SK-N-MC (cell line): ENCODE data around the gene FSTL4.

ENCODE experiments used
- EZH2 ChIP-seq: fragments of 200-600 bp; sonication (generic); IDR thresholded peaks from one replicate; pipeline ENCODE4 v1.6.1; 2017; ENCODE audit warnings: antibody characterized with exemption
- FOXP2 ChIP-seq: optimal IDR thresholded peaks from 2 replicates; pipeline ENCODE3; 2011; ENCODE audit warnings: mild to moderate bottlenecking, moderate library complexity; ENCODE audit not compliant: insufficient read depth; ENCODE audit errors: extremely low read length, control extremely low read depth
- POLR2AphosphoS5 ChIP-seq: IDR thresholded peaks from 2 replicates; pipeline ENCODE4 v1.6.1; 2012; ENCODE audit warnings: mild to moderate bottlenecking, low read depth, low read length, borderline replicate concordance

DNA sequence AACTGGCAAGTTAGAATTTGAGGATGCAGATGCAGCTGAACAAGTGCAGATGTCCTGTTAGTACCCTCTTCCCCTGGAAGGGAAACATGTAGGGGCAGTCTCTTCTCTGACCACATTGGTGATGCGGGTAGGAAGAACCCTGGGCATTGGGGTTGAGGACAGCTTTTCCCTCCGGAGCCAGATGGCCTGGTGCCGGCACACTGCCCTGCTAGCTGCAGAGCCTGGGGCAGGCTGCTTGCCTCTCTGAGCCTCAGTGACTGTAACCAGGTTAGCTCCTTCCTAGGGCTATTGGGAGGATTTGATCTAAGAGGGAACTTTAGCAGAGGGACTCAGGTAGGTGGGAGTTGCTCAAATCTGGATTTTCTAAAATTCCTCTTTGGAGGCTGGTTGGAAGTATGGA is 412.1 kb downstream of the FSTL4 start:
- TF ChIP-seq EZH2 (no peak), POLR2AphosphoS5 (no peak), FOXP2 (no peak)
